IMR-90 (cell line): ENCODE data around the gene SLC34A3. TPM values are rescaled to one million over a fixed set of nuclear protein-coding genes. Genes with fewer than 3 reads are reported as not detected.

Experiments
- ATAC-seq: fragments of 200-7000 bp; cut with Tn5 transposase; 2 replicates; pipeline ENCODE4 v1.9.1; 2020; ENCODE audit warnings: low read depth, mild to moderate bottlenecking, moderate library complexity
- BruUV-seq: library from RNA; stranded (reverse); fragments of 400-500 nt; replicated peaks from 2 replicates; lab custom pipeline; 2021; lab: Mats Ljungman, UMichigan
- CTCF ChIA-PET: fragments of 300-600 bp; formaldehyde crosslinking; extraction: SDS; loops from one replicate; lab custom pipeline; 2021; ENCODE audit warnings: antibody characterized with exemption; lab: Yijun Ruan, JAX
- POLR2A ChIA-PET: fragments of 300-600 bp; sonication (Branson Sonifier 250); formaldehyde crosslinking; loops from one replicate; lab custom pipeline; 2022; ENCODE audit warnings: antibody characterized with exemption; ENCODE audit not compliant: unreplicated experiment; lab: Charles Lee
- DNase-seq: peaks from one replicate; pipeline ENCODE4 v3.0.0; 2013
- H2AFZ ChIP-seq: replicated peaks from 2 replicates; pipeline ENCODE3; 2013; ENCODE audit warnings: low read length, mild to moderate bottlenecking; ENCODE audit not compliant: poor library complexity
- H2AK5ac ChIP-seq: 2 replicates; pipeline ENCODE4 v1.6.1; 2013; ENCODE audit warnings: low read depth, low read length, inconsistent platforms
- H2AK9ac ChIP-seq: replicated peaks from 2 replicates; pipeline ENCODE3; 2013; ENCODE audit warnings: mild to moderate bottlenecking, low read depth, low read length, moderate library complexity; ENCODE audit not compliant: poor library complexity
- H2BK120ac ChIP-seq: 2 replicates; pipeline ENCODE4 v1.6.1; 2013; ENCODE audit warnings: low read depth, low read length, inconsistent platforms
- H2BK15ac ChIP-seq: 3 replicates; pipeline ENCODE4 v1.6.1; 2013; ENCODE audit warnings: low read depth, low read length, inconsistent platforms
- H2BK20ac ChIP-seq: 2 replicates; pipeline ENCODE4 v1.6.1; 2013; ENCODE audit warnings: low read depth, mild to moderate bottlenecking, inconsistent platforms, low read length, moderate library complexity
- H2BK5ac ChIP-seq: 2 replicates; pipeline ENCODE4 v1.6.1; 2013; ENCODE audit warnings: mild to moderate bottlenecking, low read depth, low read length, inconsistent platforms; ENCODE audit not compliant: poor library complexity, severe bottlenecking
- H3K14ac ChIP-seq: replicated peaks from 2 replicates; pipeline ENCODE4 v1.6.1; 2013; ENCODE audit warnings: low read depth, low read length, inconsistent platforms
- H3K18ac ChIP-seq: 2 replicates; pipeline ENCODE4 v1.6.1; 2013; ENCODE audit warnings: low read depth, low read length, control low read depth
- H3K23ac ChIP-seq: 2 replicates; pipeline ENCODE4 v1.6.1; 2013; ENCODE audit warnings: low read depth, low read length, inconsistent platforms
- H3K27ac ChIP-seq: 2 replicates; pipeline ENCODE4 v1.5.1; 2013; ENCODE audit warnings: mild to moderate bottlenecking, control low read depth, low read length; ENCODE audit not compliant: insufficient read depth
- H3K27me3 ChIP-seq: 2 replicates; pipeline ENCODE4 v1.6.1; 2013; ENCODE audit warnings: low read length; ENCODE audit not compliant: control insufficient read depth, insufficient read depth
- H3K36me3 ChIP-seq: 2 replicates; pipeline ENCODE4 v1.6.1; 2013; ENCODE audit warnings: low read length, mixed read lengths; ENCODE audit not compliant: control insufficient read depth, insufficient read depth
- H3K4ac ChIP-seq: 2 replicates; pipeline ENCODE4 v1.6.1; 2013; ENCODE audit warnings: low read depth, low read length, inconsistent platforms
- H3K4me1 ChIP-seq: 2 replicates; pipeline ENCODE4 v1.6.1; 2013; ENCODE audit warnings: low read length, mixed read lengths; ENCODE audit not compliant: control insufficient read depth, insufficient read depth
- H3K4me2 ChIP-seq: 2 replicates; pipeline ENCODE4 v1.6.1; 2013; ENCODE audit warnings: low read depth, mild to moderate bottlenecking, control low read depth, low read length, moderate library complexity
- H3K4me3 ChIP-seq: 2 replicates; pipeline ENCODE4 v1.5.1; 2013; ENCODE audit warnings: low read depth, mild to moderate bottlenecking, control low read depth, low read length, moderate library complexity; ENCODE audit not compliant: insufficient read depth
- H3K56ac ChIP-seq: 2 replicates; pipeline ENCODE4 v1.6.1; 2013; ENCODE audit warnings: low read length, inconsistent platforms; ENCODE audit not compliant: insufficient read depth; ENCODE audit errors: extremely low read depth
- H3K79me1 ChIP-seq, 2 experiments: 2 replicates each; pipeline ENCODE4 v1.6.1; 2013; ENCODE audit warnings: low read length in 2 of 2, inconsistent platforms in 1 of 2, low read depth in 1 of 2
- H3K9ac ChIP-seq: 2 replicates; pipeline ENCODE4 v1.6.1; 2013; ENCODE audit warnings: low read depth, low read length, control low read depth
- H3K9me1 ChIP-seq: 2 replicates; pipeline ENCODE4 v1.6.1; 2013; ENCODE audit warnings: low read length, inconsistent platforms; ENCODE audit not compliant: insufficient read depth
- H3K9me3 ChIP-seq: 2 replicates; pipeline ENCODE4 v1.6.1; 2013; ENCODE audit warnings: low read length; ENCODE audit not compliant: control insufficient read depth, insufficient read depth
- H4K20me1 ChIP-seq: 2 replicates; pipeline ENCODE4 v1.6.1; 2013; ENCODE audit warnings: low read length, inconsistent platforms; ENCODE audit not compliant: insufficient read depth
- H4K5ac ChIP-seq: 2 replicates; pipeline ENCODE4 v1.6.1; 2013; ENCODE audit warnings: mild to moderate bottlenecking, low read depth, low read length, control low read depth
- H4K8ac ChIP-seq, 2 experiments: 2 replicates each; pipeline ENCODE4 v1.6.1; 2013; ENCODE audit warnings: low read depth in 2 of 2, low read length in 2 of 2, control low read depth in 1 of 2, inconsistent platforms in 1 of 2
- H4K91ac ChIP-seq: 2 replicates; pipeline ENCODE4 v1.6.1; 2013; ENCODE audit warnings: low read depth, low read length, inconsistent platforms; ENCODE audit not compliant: insufficient read depth
- BHLHE40 ChIP-seq: fragments of 150-350 bp; IDR thresholded peaks from 2 replicates; pipeline ENCODE4 v1.6.1; 2016; ENCODE audit warnings: mild to moderate bottlenecking, low read depth, low read length
- CEBPB ChIP-seq: IDR thresholded peaks from 2 replicates; pipeline ENCODE4 v1.6.1; 2012; ENCODE audit warnings: low read depth, low read length, improper control_type of control experiment
- CHD1 ChIP-seq: IDR thresholded peaks from 2 replicates; pipeline ENCODE4 v1.6.1; 2012; ENCODE audit warnings: low read depth, low read length, improper control_type of control experiment
- CTCF ChIP-seq: conservative IDR thresholded peaks from 2 replicates; pipeline ENCODE4 v1.5.1; 2012; ENCODE audit warnings: mild to moderate bottlenecking, low read depth, low read length, improper control_type of control experiment
- ELK1 ChIP-seq: fragments of 150-350 bp; IDR thresholded peaks from 2 replicates; pipeline ENCODE4 v1.6.1; 2016; ENCODE audit warnings: low read depth, mild to moderate bottlenecking, low read length, moderate library complexity, borderline replicate concordance
- FOS ChIP-seq: fragments of 150-350 bp; IDR thresholded peaks from 2 replicates; pipeline ENCODE4 v1.6.1; 2016; ENCODE audit warnings: low read depth, low read length
- MAFK ChIP-seq: IDR thresholded peaks from 2 replicates; pipeline ENCODE4 v1.6.1; 2012; ENCODE audit warnings: low read depth, low read length, improper control_type of control experiment
- MAZ ChIP-seq: IDR thresholded peaks from 2 replicates; pipeline ENCODE4 v1.6.1; 2012; ENCODE audit warnings: low read depth, mild to moderate bottlenecking, low read length, improper control_type of control experiment, moderate library complexity, borderline replicate concordance
- MXI1 ChIP-seq: IDR thresholded peaks from 2 replicates; pipeline ENCODE4 v1.6.1; 2012; ENCODE audit warnings: low read depth, mild to moderate bottlenecking, low read length, moderate library complexity, borderline replicate concordance
- NFE2L2 ChIP-seq: fragments of 150-350 bp; IDR thresholded peaks from 2 replicates; pipeline ENCODE4 v1.6.1; 2016; ENCODE audit warnings: low read depth, mild to moderate bottlenecking, low read length
- POLR2A ChIP-seq: IDR thresholded peaks from 2 replicates; pipeline ENCODE4 v1.6.1; 2012; ENCODE audit warnings: mild to moderate bottlenecking, low read depth, low read length
- RAD21 ChIP-seq: IDR thresholded peaks from 2 replicates; pipeline ENCODE4 v1.6.1; 2012; ENCODE audit warnings: low read length, improper control_type of control experiment
- RCOR1 ChIP-seq: IDR thresholded peaks from 2 replicates; pipeline ENCODE4 v1.6.1; 2012; ENCODE audit warnings: mild to moderate bottlenecking, low read length, improper control_type of control experiment; ENCODE audit not compliant: insufficient replicate concordance
- RFX5 ChIP-seq: IDR thresholded peaks from 2 replicates; pipeline ENCODE4 v1.8.0; 2012; ENCODE audit warnings: low read depth, mild to moderate bottlenecking, low read length, moderate library complexity
- SMC3 ChIP-seq: fragments of 150-350 bp; IDR thresholded peaks from 2 replicates; pipeline ENCODE4 v1.6.1; 2016; ENCODE audit warnings: low read depth, mild to moderate bottlenecking, antibody characterized with exemption, low read length, moderate library complexity
- USF2 ChIP-seq: fragments of 150-350 bp; IDR thresholded peaks from 2 replicates; pipeline ENCODE4 v1.6.1; 2017; ENCODE audit warnings: mild to moderate bottlenecking, antibody characterized with exemption, low read length, low read depth
- WGBS, 2 experiments: methylation state at CpG; one replicate each; pipeline versions ENCODE4 v1.1.5 to v1.1.7; 2013; ENCODE audit warnings: missing lambda C conversion rate in 2 of 2; ENCODE audit not compliant: insufficient read length in 1 of 2; ENCODE audit errors: extremely low coverage in 2 of 2; 5-methylcytosine and 5-hydroxymethylcytosine counted together
- dilution Hi-C: fragments of 300-500 bp; cut with HindIII; formaldehyde crosslinking; loops from one replicate; pipeline ENCODE4 v1.14.3; 2018; ENCODE audit warnings: low sequenced_read_pairs; ENCODE audit not compliant: unreplicated experiment
- in situ Hi-C: fragments of 300-500 bp; cut with MboI; formaldehyde crosslinking; loops from 3 replicates; pipeline ENCODE4 v1.14.3; 2019; ENCODE audit warnings: low sequenced_read_pairs, inconsistent platforms, mixed read lengths
- intact Hi-C: fragments of 100-400 bp; cut with micrococcal nuclease; formaldehyde crosslinking; loops from 2 replicates; pipeline ENCODE4 v1.10.0; 2022
- polyA plus RNA-seq, 3 experiments: library from polyadenylated mRNA; depleted of rRNA; stranded (reverse); fragments of >200 nt; gene quantifications; 2 replicates each; pipeline ENCODE4 v1.2.3, GENCODE V29; 2012; ENCODE audit warnings: low replicate concordance in 1 of 3
- total RNA-seq: library from RNA; depleted of rRNA; stranded (reverse); fragments of >200 nt; gene quantifications from 2 replicates; pipeline ENCODE4 v1.2.3, GENCODE V29; 2012

Gene SLC34A3
- total and polyA plus RNA-seq, 2 of the 4 experiments (the other 2 are of a cell fraction) = not detected

- no peaks in the 10 kb centered on the region for H3K9me3 ChIP-seq
- dilution Hi-C loops = no loop called here
- POLR2A ChIA-PET = no interaction called here
Measured at GRCh38 chr9:137192448-137192780, 38.3 kb upstream of the SLC34A3 start.

More at GRCh38 chr9:137192448-137192780, 38.3 kb upstream of the SLC34A3 start:
- Histone ChIP-seq H3K56ac (no peak overlapping the region), H2BK20ac (no peak overlapping the region), H3K14ac (no peak overlapping the region), H2AK5ac (no peak overlapping the region), H2BK15ac (no peak overlapping the region), H2AK9ac (peak overlapping the region; percentile 72), H3K4me1 (peaks cover 11% of the 10 kb centered on the region), H3K36me3 (peaks cover 26% of the 10 kb centered on the region), H3K18ac (no peak overlapping the region), H3K9me1 (no peaks in the 10 kb centered on the region), H2BK120ac (no peak overlapping the region), H3K4me3 (no peak overlapping the region), H3K79me1 (peaks cover 5 to 72% of the 10 kb centered on the region in 2 experiments), H3K23ac (no peak overlapping the region), H4K8ac (no peak overlapping the region), H2BK5ac (no peak overlapping the region), H3K4me2 (no peak overlapping the region), H4K20me1 (peaks cover 31% of the 10 kb centered on the region), H3K27me3 (no peaks in the 10 kb centered on the region), H3K9ac (no peak overlapping the region), H3K27ac (no peak overlapping the region), H3K4ac (no peak overlapping the region), H4K5ac (no peak overlapping the region), H4K91ac (no peak overlapping the region), H2AFZ (no peak overlapping the region)
- no peak for ATAC-seq
- no peak for DNase-seq
- 100% methylated on average over 3 of the region's 10 CpGs; no CpG with 5 or more reads in 1 of the 2 experiments for WGBS, 2 experiments
- no TSS peak for BruUV-seq
- TF ChIP-seq ELK1 (no peak), BHLHE40 (no peak), RCOR1 (no peak), CHD1 (no peak), MAZ (no peak), RFX5 (no peak), MXI1 (no peak), POLR2A (no peak), NFE2L2 (no peak), RAD21 (no peak), CEBPB (no peak), SMC3 (no peak), USF2 (no peak), CTCF (no peak), MAFK (no peak), FOS (no peak)
- intact Hi-C loops (no loop called here), in situ Hi-C loops (no loop called here)
- CTCF ChIA-PET = no interaction called here
